Naive thymus-derived CD4-positive, alpha-beta T cell (primary cell): ENCODE results near the gene TUBGCP6. TPM values are rescaled to one million over a fixed set of nuclear protein-coding genes. Genes with fewer than 3 reads are reported as not detected.

Experiments
- ATAC-seq: fragments of 150-1000 bp; cut with Tn5 transposase; 2 replicates; pipeline ENCODE4 v1.10.0; 2021; ENCODE audit warnings: mild to moderate bottlenecking, moderate library complexity
- CTCF ChIA-PET: fragments of 350-600 bp; sonication (Branson Sonifier 250); formaldehyde crosslinking; loops from one replicate; lab custom pipeline; 2021; ENCODE audit warnings: antibody characterized with exemption; lab: Charles Lee
- POLR2A ChIA-PET: fragments of 350-600 bp; sonication (Branson Sonifier 250); formaldehyde crosslinking; loops from one replicate; lab custom pipeline; 2021; ENCODE audit warnings: antibody characterized with exemption, inconsistent platforms; lab: Charles Lee
- DNase-seq, 9 donors: peaks; one replicate each; pipeline versions ENCODE4 v3.0.0 to v3.0.0-alpha.2; 2020 to 2022; ENCODE audit warnings: mixed read lengths in 1 of 9
- H3K27ac ChIP-seq: one replicate; pipeline ENCODE4 v1.7.0; 2013; ENCODE audit warnings: mild to moderate bottlenecking, low read depth, low read length, moderate library complexity
- H3K27me3 ChIP-seq, 2 donors: one replicate each; pipeline ENCODE4 v1.7.0; 2013; ENCODE audit warnings: low read length in 2 of 2, mild to moderate bottlenecking in 2 of 2, moderate library complexity in 2 of 2; ENCODE audit not compliant: control insufficient read depth in 2 of 2, insufficient read depth in 2 of 2
- H3K36me3 ChIP-seq, 3 experiments: 1 replicate in 2 of 3; 2 replicates in 1 of 3; pipeline ENCODE4 v1.7.0; 2013; ENCODE audit warnings: low read length in 3 of 3, mild to moderate bottlenecking in 3 of 3, moderate library complexity in 1 of 3; ENCODE audit not compliant: insufficient read depth in 3 of 3, control insufficient read depth in 2 of 3
- H3K4me1 ChIP-seq, 2 donors: one replicate each; pipeline ENCODE4 v1.7.0; 2013; ENCODE audit warnings: low read length in 2 of 2, mild to moderate bottlenecking in 2 of 2, moderate library complexity in 1 of 2; ENCODE audit not compliant: control insufficient read depth in 2 of 2, insufficient read depth in 2 of 2
- H3K4me3 ChIP-seq: 2 replicates; pipeline ENCODE4 v1.7.0; 2013; ENCODE audit warnings: mild to moderate bottlenecking, low read length
- H3K9me3 ChIP-seq, 3 experiments: 1 replicate in 2 of 3; 2 replicates in 1 of 3; pipeline ENCODE4 v1.7.0; 2013; ENCODE audit warnings: low read length in 3 of 3; ENCODE audit not compliant: control insufficient read depth in 2 of 3
- H3K27ac Mint-ChIP-seq, 9 donors: one replicate each; pipeline ENCODE4 v1.8.0; 2020 to 2022; ENCODE audit warnings: mixed read lengths in 9 of 9, mild to moderate bottlenecking in 8 of 9, moderate library complexity in 5 of 9, inconsistent platforms in 2 of 9
- H3K27me3 Mint-ChIP-seq, 5 donors: one replicate each; pipeline ENCODE4 v1.8.0; 2021 to 2022; ENCODE audit warnings: mixed read lengths in 5 of 5, mild to moderate bottlenecking in 1 of 5
- H3K36me3 Mint-ChIP-seq, 5 donors: one replicate each; pipeline ENCODE4 v1.8.0; 2020 to 2022; ENCODE audit warnings: mixed read lengths in 5 of 5, mild to moderate bottlenecking in 3 of 5, inconsistent platforms in 1 of 5
- H3K4me1 Mint-ChIP-seq, 7 donors: one replicate each; pipeline ENCODE4 v1.8.0; 2020 to 2022; ENCODE audit warnings: mixed read lengths in 7 of 7, mild to moderate bottlenecking in 3 of 7, inconsistent platforms in 1 of 7
- H3K4me3 Mint-ChIP-seq, 10 donors: one replicate each; pipeline ENCODE4 v1.8.0; 2020 to 2022; ENCODE audit warnings: mild to moderate bottlenecking in 10 of 10, mixed read lengths in 10 of 10, moderate library complexity in 6 of 10, inconsistent platforms in 2 of 10
- H3K9me3 Mint-ChIP-seq, 11 donors: one replicate each; pipeline ENCODE4 v1.8.0; 2020 to 2022; ENCODE audit warnings: mixed read lengths in 11 of 11, mild to moderate bottlenecking in 4 of 11, inconsistent platforms in 1 of 11, moderate library complexity in 1 of 11
- intact Hi-C, 2 donors: fragments of 100-400 bp; cut with micrococcal nuclease; formaldehyde crosslinking; loops; one replicate each; pipeline ENCODE4 v1.15.1; 2023
- polyA plus RNA-seq, 2 donors: library from polyadenylated mRNA; unstranded; fragments of 300-500 nt; fragmentation: Illumina TruSeq; gene quantifications; one replicate each; pipeline ENCODE4 v1.2.3, GENCODE V29; 2021
- total RNA-seq, 6 experiments: library from RNA in 5 of 6; stranded (reverse) in 5 of 6; gene quantifications; 1 replicate in 5 of 6; 2 replicates in 1 of 6; pipeline ENCODE4 v1.2.3 and lab custom pipeline; 2021 to 2026

Gene TUBGCP6
- total and polyA plus RNA-seq, 7 experiments from 2014 or later: 15.2 to 146 (median 123) TPM

DNA sequence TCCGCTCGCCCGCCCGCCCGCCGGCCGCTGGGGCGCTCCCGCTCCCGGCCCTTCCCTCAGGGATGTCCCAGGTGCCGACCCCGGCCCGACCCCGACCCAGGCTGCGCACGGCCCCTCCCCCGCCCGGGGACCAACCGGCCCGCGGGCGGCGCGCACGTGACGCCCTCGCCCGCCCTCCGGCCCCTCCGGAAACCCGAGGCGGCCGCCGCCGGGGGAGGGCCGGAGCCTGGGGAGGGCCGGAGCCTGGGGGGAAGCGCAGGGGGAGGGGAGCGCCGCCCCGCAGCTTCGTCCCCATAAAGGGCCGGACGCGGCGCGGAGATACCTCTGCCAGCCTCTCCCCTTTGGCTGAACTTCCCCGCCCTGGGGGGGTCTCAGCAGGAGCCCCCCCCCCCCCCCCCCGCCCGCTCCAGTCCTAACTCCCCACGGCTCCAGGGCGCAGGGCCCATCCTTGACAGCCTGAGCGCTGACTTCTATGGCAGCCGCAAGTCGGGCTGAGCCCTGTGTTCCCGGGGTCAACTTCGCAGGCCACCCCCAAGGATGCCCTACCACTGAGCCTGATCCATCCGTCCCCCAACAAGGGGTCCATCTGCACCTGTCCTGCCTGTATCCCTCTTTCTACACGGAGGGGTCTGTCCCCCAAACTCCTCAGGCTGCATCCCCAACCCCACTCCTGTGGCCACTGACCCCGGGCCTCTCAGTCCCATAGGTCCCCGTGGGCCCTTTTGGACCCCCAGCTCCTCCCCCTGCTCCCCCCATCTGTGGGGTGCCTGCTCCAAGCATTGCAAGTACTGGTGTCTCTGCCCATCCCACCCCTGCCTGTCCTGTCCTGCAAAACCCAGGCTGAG is 17.0 kb upstream of the TUBGCP6 start, which contains the start of gene MAPK12:
TSS of gene MAPK12 (minus strand) at position 69 of the 845 bp plus-strand sequence. CDS start 174 bp downstream, outside the sequence.
- no peaks in the 10 kb centered on the region for H3K9me3 Mint-ChIP-seq
- H3K27me3 ChIP-seq: peaks cover 4% of the 10 kb centered on the region in 2 donors
- H3K4me1 Mint-ChIP-seq: peaks cover 0 to 9% (median 6%) of the 10 kb centered on the region in 7 donors
- H3K27ac ChIP-seq: no peak within 1 kb of the TSS
- peaks cover 4 to 29% (median 15%) of the 10 kb centered on the region in 5 donors for H3K27me3 Mint-ChIP-seq
- H3K4me3 Mint-ChIP-seq: peak within 1 kb of the TSS in 8 of 10 donors; percentile 21 to 80 (median 50)
- H3K36me3 ChIP-seq: no peaks in the 10 kb centered on the region
- no peaks in the 10 kb centered on the region for H3K9me3 ChIP-seq
- peaks cover 0 to 3% (median 0%) of the 10 kb centered on the region in 5 donors for H3K36me3 Mint-ChIP-seq
- POLR2A ChIA-PET: interaction anchor here (0.5 to 1.0 kb wide), 2 partner anchors 11 to 401 kb away, joined by 3 read pairs; partner anchors contain the start of gene HDAC10
- no peak for ATAC-seq
- H3K4me1 ChIP-seq: peaks cover 0 to 4% of the 10 kb centered on the region in 2 donors
- no peak within 1 kb of the TSS for H3K4me3 ChIP-seq
- CTCF ChIA-PET: no interaction called here
- peak within 1 kb of the TSS in 1 of 9 donors; percentile 62 for H3K27ac Mint-ChIP-seq
- no peak for DNase-seq
- intact Hi-C loops: no loop called here

DNA sequence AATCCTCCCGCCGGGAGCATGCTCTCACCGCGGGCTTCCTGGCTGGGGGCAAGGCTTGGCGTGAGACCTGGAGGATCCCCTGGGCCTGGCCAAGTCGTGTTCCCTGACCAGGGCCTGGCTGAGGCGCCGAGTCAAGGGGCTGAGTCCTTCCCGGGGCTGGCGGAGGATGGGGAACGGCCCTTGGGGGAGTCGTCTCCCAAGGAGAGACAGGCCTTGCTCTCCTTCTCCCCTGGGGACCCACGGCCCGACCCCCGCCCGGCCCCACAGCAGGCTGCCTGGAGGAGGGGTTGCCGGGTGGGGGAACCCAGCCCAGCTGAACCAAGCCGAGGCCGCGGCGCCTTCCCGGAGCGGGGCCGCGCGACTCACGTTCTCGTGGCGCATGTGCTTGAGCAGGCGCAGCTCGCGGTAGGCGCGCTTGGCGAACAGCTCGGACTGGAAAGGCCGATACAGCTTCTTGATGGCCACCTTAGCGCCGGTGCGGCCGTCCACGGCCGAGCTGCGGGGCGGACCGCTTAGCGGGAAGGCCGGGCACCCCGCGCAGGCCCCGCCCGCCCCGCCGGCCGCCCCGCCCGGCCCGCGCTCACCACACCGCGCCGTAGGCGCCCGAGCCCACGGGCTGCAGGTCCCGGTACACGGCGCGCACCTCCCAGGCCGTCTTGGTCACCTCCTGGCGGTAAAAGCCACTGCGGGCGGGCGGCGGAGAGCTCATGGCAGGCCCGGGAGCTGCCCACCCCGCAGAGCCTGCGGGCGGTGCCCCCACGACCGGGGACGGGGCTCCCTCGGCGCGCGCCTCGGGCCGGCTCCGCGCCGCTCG is 16.2 kb upstream of the TUBGCP6 start:
- DNase-seq (peak in 1 of 9 donors; percentile 49), ATAC-seq (peak; percentile 32)
- Histone ChIP-seq H3K36me3 (no peaks in the 10 kb centered on the region), H3K27me3 (peaks cover 4% of the 10 kb centered on the region in 2 donors), H3K4me1 (peaks cover 0 to 4% of the 10 kb centered on the region in 2 donors), H3K9me3 (no peaks in the 10 kb centered on the region), H3K27ac (no peak overlapping the region), H3K4me3 (no peak overlapping the region)
- no peaks in the 10 kb centered on the region for H3K9me3 Mint-ChIP-seq
- peaks cover 0 to 9% (median 6%) of the 10 kb centered on the region in 7 donors for H3K4me1 Mint-ChIP-seq
- ChIA-PET POLR2A (no interaction called here), CTCF (no interaction called here)
- intact Hi-C loops: no loop called here
- H3K36me3 Mint-ChIP-seq: peaks cover 0 to 3% (median 0%) of the 10 kb centered on the region in 5 donors
- no peak overlapping the region for H3K27ac Mint-ChIP-seq
- H3K27me3 Mint-ChIP-seq: peaks cover 4 to 29% (median 15%) of the 10 kb centered on the region in 5 donors
- H3K4me3 Mint-ChIP-seq: peak overlapping the region in 2 of 10 donors; percentile 33

DNA sequence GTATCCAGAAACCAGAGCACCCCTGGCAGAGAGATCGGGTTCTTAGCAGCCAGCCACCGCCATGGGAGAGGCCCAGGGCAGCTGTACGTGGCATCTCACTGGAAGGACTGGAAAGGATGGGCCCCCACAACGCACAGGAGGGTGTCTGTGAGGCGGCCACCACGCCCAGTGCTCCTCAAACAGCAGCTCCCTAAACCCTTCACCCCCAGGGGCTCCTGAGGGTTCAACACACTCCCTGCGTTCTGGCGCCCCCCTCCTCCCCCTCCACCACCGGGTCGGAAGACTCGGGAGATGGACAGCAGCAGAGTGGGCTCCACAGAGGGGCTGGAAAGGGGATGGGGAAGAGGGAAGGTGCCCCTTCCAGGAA is 15.6 kb upstream of the TUBGCP6 start:
- no peak for DNase-seq
- H3K36me3 ChIP-seq: no peaks in the 10 kb centered on the region
- H3K4me1 ChIP-seq: peaks cover 0 to 4% of the 10 kb centered on the region in 2 donors
- POLR2A ChIA-PET: no interaction called here
- no peaks in the 10 kb centered on the region for H3K9me3 Mint-ChIP-seq
- H3K4me3 ChIP-seq: no peak overlapping the region
- peaks cover 4 to 29% (median 15%) of the 10 kb centered on the region in 5 donors for H3K27me3 Mint-ChIP-seq
- peaks cover 4% of the 10 kb centered on the region in 2 donors for H3K27me3 ChIP-seq
- no peak overlapping the region for H3K27ac ChIP-seq
- H3K27ac Mint-ChIP-seq: no peak overlapping the region
- peaks cover 0 to 3% (median 0%) of the 10 kb centered on the region in 5 donors for H3K36me3 Mint-ChIP-seq
- no peaks in the 10 kb centered on the region for H3K9me3 ChIP-seq
- ATAC-seq: no peak
- H3K4me3 Mint-ChIP-seq: peak overlapping the region in 2 of 10 donors; percentile 33
- H3K4me1 Mint-ChIP-seq: peaks cover 0 to 8% (median 6%) of the 10 kb centered on the region in 7 donors
- intact Hi-C loops: no loop called here
- CTCF ChIA-PET: no interaction called here

DNA sequence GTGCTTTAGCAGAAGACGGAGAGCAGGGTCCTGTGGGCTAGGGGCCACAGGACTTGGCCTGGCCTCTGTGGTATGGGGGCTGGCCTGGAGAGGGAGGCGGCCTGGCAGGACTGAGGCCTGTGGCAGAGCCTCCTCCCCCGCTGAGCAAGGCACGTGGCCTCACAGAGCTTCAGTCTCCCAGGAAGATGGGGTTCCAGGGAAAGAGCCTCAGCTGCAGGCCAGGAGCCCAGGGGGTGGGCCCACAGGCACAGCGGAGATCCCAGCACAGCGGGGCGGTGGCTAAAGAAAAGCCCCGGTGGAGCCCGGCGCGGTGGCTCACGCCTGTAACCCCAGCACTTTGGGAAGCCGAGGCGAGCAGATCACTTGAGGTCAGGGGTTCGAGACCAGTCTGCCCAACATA is 14.5 kb upstream of the TUBGCP6 start:
- Mint-ChIP-seq H3K27me3 (peaks cover 4 to 28% (median 12%) of the 10 kb centered on the region in 5 donors), H3K4me1 (peaks cover 0 to 8% (median 6%) of the 10 kb centered on the region in 7 donors), H3K4me3 (peak overlapping the region in 2 of 10 donors; percentile 48 to 49), H3K36me3 (no peaks in the 10 kb centered on the region), H3K9me3 (no peaks in the 10 kb centered on the region), H3K27ac (peak overlapping the region in 1 of 9 donors; percentile 14)
- no peak overlapping the region for H3K4me3 ChIP-seq
- no peak for ATAC-seq
- no peak overlapping the region for H3K27ac ChIP-seq
- POLR2A ChIA-PET: no interaction called here
- intact Hi-C loops: no loop called here
- no peaks in the 10 kb centered on the region for H3K9me3 ChIP-seq
- DNase-seq: no peak
- peaks cover 0 to 4% of the 10 kb centered on the region in 2 donors for H3K4me1 ChIP-seq
- H3K36me3 ChIP-seq: no peaks in the 10 kb centered on the region
- H3K27me3 ChIP-seq: peaks cover 4% of the 10 kb centered on the region in 2 donors
- CTCF ChIA-PET: no interaction called here

DNA sequence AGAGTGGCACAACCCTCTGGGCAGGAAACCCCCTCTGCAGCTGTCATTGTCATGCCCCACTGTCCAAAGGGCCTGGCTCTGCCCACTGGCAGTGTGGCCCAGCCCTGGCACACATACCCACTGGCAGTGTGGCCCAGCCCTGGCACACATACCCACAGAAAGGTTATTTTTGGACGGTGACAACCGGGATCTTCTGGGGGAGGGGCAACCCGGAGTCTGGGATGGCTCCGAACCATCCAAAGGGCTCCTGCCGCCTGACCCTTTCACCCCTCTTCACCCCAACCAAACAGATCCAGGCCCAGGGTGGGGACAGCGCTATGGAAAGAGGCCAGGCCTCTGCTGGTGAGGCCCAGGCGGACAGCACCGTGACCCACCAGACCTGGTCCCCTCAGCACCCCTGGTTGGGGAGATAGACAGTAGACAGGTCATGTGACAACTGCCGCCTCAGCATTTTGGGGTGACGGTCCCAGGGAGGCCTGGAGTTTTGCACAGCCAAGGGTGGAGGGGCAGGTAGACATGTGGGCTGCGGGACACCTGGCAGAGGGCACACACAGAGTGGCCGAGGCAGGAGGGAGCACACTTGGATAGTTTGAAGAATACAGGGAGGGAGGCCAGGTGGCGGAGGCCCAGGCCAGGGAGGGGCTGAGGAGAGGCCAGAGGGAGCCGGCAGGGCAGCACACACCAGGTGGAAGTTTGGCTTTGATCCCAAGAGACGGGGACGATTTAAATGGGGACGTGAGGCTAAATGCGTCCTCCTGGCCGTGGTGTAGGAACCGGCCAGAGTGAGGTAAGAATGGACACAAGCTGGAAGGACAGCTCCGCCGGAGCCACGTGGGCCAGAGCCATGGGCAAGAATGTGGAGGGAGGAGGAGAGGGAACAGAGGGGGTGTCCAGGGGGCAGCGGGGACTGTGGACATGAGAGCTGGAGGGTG is 13.8 kb upstream of the TUBGCP6 start:
- Mint-ChIP-seq H3K9me3 (no peaks in the 10 kb centered on the region), H3K36me3 (no peaks in the 10 kb centered on the region), H3K4me1 (peaks cover 0 to 8% (median 6%) of the 10 kb centered on the region in 7 donors), H3K27ac (peak overlapping the region in 2 of 9 donors; percentile 14 to 70), H3K27me3 (peaks cover 4 to 25% (median 11%) of the 10 kb centered on the region in 5 donors), H3K4me3 (peak overlapping the region in 3 of 10 donors; percentile 16 to 49 (median 48))
- POLR2A ChIA-PET: no interaction called here
- ATAC-seq: no peak
- DNase-seq: no peak
- Histone ChIP-seq H3K4me3 (no peak overlapping the region), H3K27ac (no peak overlapping the region), H3K9me3 (no peaks in the 10 kb centered on the region), H3K27me3 (peaks cover 4% of the 10 kb centered on the region in 2 donors), H3K36me3 (no peaks in the 10 kb centered on the region), H3K4me1 (peaks cover 0 to 4% of the 10 kb centered on the region in 2 donors)
- intact Hi-C loops: no loop called here
- CTCF ChIA-PET: no interaction called here
